HG02588 (cell line): ENCODE measurements around the gene ADGRB2.

Source experiments
- ATAC-seq: cut with Tn5 transposase; IDR thresholded peaks from one replicate; pipeline ENCODE4 v1.9.1; 2021; ENCODE audit warnings: mild to moderate bottlenecking, moderate library complexity; ENCODE audit not compliant: unreplicated experiment

ADGRB2 gene

GRCh38 chr1:31703431-31704270 is 60.5 kb downstream of the ADGRB2 start, which contains the start of gene COL16A1:
TSS of gene COL16A1 (minus strand) at chr1:31704017. CDS start at chr1:31702193, 1,824 bp downstream.
- no peak for ATAC-seq

- no peak for ATAC-seq
Measured at GRCh38 chr1:31702836-31703404, 61.2 kb downstream of the ADGRB2 start.

- ATAC-seq = no peak
Measured at GRCh38 chr1:31701091-31701736, 62.9 kb downstream of the ADGRB2 start.

- no peak for ATAC-seq
Measured at GRCh38 chr1:31700468-31701090, 63.6 kb downstream of the ADGRB2 start.

GRCh38 chr1:31699341-31699891 is 64.7 kb downstream of the ADGRB2 start:
- no peak for ATAC-seq

GRCh38 chr1:31697369-31697984 is 66.7 kb downstream of the ADGRB2 start:
- ATAC-seq = no peak

GRCh38 chr1:31696242-31696641 is 67.9 kb downstream of the ADGRB2 start:
- no peak for ATAC-seq

GRCh38 chr1:31695327-31695726 is 68.8 kb downstream of the ADGRB2 start:
- no peak for ATAC-seq

GRCh38 chr1:31694964-31695313 is 69.2 kb downstream of the ADGRB2 start:
- no peak for ATAC-seq

- no peak for ATAC-seq
Measured at GRCh38 chr1:31694069-31694963, 69.8 kb downstream of the ADGRB2 start.

GRCh38 chr1:31693231-31693630 is 70.9 kb downstream of the ADGRB2 start:
- no peak for ATAC-seq

GRCh38 chr1:31691951-31692350 is 72.2 kb downstream of the ADGRB2 start:
- ATAC-seq = no peak

- ATAC-seq = no peak
Measured at GRCh38 chr1:31691446-31691845, 72.7 kb downstream of the ADGRB2 start.

GRCh38 chr1:31690921-31691320 is 73.2 kb downstream of the ADGRB2 start:
- ATAC-seq = no peak

GRCh38 chr1:31689854-31690253 is 74.3 kb downstream of the ADGRB2 start:
- ATAC-seq = no peak

GRCh38 chr1:31689379-31689778 is 74.8 kb downstream of the ADGRB2 start:
- ATAC-seq = no peak

- no peak for ATAC-seq
Measured at GRCh38 chr1:31688233-31688918, 75.8 kb downstream of the ADGRB2 start.

- no peak for ATAC-seq
Measured at GRCh38 chr1:31687601-31688000, 76.5 kb downstream of the ADGRB2 start.

GRCh38 chr1:31685795-31686194 is 78.3 kb downstream of the ADGRB2 start:
- no peak for ATAC-seq
